Amniotic stem cell (primary cell): Measurements from ENCODE around the gene GALNT11.
A peak's percentile ranks its signal among the peaks of the same experiment; 100 is the strongest.
"Not testable (repeated sequence)": the region's sequence is repeated elsewhere in the genome, so short reads cannot be mapped to it uniquely, and the experiment has no call there.

Experiments used
- DNase-seq: peaks from one replicate; lab custom pipeline; 2025; lab: John Stamatoyannopoulos, UW

GALNT11 gene

GRCh38 chr7:152025077-152025936 lies at the start of gene GALNT11:
TSS of gene GALNT11 (plus strand) at chr7:152025674. CDS start at chr7:152094228, 68,554 bp downstream.
- peak; percentile 85 for DNase-seq

- no peak for DNase-seq
Observed at GRCh38 chr7:151978616-151979015, 46.9 kb upstream of the GALNT11 start.

GRCh38 chr7:151981223-151981622 lies 44.3 kb upstream of the GALNT11 start:
- DNase-seq, result no peak

GRCh38 chr7:151982806-151983205 lies 42.7 kb upstream of the GALNT11 start:
- no peak for DNase-seq

DNA sequence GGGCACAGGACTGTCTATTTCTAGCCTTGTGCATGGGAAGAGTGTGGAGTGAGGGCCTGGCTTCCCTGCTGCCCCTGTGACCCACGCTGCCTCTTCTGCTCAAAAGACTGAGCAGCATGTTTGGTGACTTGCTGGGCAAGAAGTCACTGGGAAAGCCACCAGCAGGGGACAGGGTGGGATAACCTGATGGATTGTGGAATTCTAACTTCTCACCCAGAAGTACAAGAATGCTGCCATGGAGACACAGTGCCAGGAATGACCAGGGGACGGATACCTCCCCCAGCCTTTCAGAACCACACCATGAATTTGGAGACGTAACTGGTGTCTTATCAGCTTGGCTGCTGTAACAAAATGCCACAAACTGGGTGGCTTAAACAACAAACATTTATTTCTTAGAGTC lies 40.9 kb upstream of the GALNT11 start:
- no peak for DNase-seq

- DNase-seq, result no peak
Observed at GRCh38 chr7:151987748-151988529, 37.5 kb upstream of the GALNT11 start.

DNA sequence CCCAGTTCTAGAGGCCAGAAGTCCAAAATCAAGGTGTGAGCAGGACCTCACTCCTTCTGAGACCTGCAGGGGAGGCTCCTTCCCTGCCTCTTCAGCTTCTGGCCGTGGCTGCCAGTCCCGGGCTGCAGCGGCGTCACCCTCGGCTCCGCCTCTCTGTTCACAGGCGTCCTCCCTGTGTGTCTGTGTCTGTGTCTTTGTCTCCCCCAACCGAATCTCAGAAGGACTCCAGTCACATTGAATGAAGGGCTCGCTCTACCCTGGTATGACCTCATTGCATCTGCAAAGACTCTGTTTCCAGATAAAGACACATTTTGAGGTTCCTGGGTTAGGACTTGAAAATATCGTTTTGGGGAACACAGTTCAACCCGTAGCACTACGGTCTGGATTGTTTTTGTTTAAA lies 33.1 kb upstream of the GALNT11 start:
- no peak for DNase-seq

DNA sequence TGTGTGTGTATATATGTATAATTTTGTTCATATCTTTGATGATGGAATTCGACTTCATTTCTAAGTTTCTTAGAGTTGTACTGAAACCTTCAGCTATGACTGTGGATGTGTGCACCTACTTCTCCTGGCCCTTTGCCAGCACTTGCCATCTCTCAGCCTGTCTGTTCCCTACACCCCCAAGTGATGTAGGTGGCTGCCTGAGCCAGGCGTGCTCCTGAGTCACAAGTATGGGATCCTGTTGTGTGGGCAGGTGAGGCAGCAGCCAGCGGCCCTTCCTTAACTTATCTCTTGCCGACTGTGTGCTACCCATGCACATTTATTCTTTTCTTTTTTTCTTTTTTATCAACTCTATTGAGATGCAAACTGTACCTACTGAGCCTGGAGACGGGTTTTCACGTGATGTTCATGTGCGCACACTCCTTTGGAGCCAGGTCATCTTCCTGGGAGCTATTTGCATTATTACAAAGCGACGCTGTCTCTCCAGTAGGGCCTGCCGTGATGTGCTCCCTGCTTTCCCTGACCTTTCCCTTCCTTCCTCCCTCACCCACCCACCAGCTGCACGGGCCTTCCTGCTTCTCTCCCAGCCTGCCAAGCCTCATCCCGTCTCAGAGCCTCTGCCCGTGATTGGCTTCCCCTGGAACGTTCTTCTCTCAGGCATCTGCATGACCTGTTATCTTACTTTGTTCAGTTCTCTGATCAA lies 31.3 kb upstream of the GALNT11 start:
- DNase-seq, result no peak

DNA sequence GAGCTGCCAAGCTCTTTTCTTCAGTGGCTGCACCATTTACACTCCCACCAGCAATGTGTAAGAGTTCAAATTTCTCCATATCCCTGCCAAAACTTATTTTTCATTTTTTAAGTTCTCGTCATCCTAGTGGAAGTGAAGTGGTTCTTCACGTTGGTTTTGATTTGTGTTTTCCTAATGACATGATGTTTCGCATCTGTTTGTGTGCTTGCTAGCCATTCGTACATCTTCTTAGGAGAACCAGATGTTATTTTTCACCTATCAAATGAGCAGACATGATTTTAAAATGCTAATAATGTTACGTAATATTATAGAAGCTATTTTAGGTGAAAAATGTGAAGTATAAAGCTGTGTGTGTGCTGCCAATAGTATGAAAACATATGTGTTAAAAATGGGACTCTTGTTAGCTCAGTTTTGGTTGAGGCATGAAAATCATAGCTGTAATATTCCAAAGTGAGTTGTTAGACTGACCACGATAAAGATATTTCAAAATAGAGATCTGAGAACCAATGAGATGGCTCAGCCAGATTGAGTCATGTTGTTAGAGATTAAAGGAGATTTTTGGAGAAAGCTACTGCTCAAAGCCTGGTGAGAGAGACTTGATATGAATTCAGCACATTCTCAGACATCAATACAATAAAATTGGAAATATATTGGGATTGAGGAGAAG lies 25.9 kb upstream of the GALNT11 start:
- no peak for DNase-seq

- DNase-seq, result no peak
Observed at GRCh38 chr7:152000191-152000590, 25.3 kb upstream of the GALNT11 start.

DNA sequence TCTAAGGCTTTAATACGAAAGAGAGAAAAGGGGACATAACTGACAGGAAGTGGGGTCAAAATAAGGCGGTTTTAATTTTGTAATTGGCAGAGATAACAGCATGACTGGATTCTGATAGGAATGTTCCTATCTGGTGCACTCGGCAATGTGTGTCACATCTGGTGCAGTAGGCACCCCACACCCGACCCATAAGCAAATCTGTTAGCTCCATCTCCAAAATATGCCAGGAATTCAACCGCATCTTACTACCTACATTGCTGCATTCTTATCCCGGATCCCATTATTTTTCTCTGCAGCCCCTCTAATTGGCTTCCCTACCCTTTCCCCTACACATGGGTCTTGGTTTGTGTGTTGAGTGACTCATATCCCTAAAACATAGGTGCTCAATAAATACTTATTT lies 19.1 kb upstream of the GALNT11 start:
- no peak for DNase-seq

DNA sequence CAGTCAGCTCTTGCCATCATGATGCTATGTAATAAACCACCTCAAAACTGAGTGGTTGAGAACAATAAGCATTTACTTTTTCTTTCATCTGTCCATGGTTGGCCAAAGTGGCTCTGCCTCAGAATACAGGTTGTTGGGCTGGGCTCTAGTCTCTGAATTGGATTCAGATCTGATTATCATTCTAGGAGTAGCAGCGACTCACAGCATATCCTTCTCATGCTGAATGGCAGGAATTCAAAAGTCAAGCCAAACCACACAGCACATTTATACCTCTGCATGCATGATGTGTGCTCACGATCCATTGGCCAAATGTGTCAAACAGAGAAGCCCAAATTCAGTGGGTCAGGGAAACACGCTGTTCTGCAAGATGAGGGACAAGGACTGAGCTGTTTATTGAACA lies 13.6 kb upstream of the GALNT11 start:
- DNase-seq, result no peak

DNA sequence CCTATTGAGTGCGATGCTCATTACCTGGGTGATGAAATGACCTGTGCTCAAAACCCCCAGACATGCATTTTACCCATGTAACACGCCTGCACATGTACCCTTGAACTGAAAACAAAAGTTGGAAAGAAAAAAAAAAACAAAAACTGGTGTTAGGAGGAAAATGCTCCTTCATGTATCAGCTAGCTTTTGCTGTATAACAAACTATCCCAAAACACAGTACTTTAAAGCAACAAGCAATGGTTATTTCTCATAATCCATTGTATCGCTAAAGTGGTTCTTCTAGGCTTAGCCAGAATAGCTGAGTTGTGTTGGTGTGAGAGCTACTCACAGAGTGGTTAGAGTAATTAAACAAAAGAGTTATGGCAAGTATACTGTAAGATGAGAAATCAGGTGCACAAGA lies 12.2 kb upstream of the GALNT11 start:
- no peak for DNase-seq

DNA sequence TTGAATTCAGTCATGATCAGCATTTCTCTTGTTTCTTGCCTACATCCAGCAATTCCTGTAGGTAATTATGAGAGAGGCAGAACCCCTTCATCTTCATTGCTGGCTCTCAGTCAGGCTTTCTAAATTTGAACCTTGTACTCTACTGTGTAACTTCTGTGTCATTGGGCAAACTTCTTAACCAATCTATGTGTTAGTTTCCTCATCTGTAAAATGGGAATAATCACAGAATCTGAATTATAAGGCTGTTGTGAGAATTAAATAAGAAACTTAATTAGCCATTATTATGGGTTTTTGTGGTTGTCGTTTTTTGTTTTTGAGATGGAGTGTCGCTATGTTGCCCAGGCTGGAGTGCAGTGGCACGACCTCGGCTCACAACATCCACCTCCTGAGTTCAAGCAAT lies 11.5 kb upstream of the GALNT11 start:
- no peak for DNase-seq

DNA sequence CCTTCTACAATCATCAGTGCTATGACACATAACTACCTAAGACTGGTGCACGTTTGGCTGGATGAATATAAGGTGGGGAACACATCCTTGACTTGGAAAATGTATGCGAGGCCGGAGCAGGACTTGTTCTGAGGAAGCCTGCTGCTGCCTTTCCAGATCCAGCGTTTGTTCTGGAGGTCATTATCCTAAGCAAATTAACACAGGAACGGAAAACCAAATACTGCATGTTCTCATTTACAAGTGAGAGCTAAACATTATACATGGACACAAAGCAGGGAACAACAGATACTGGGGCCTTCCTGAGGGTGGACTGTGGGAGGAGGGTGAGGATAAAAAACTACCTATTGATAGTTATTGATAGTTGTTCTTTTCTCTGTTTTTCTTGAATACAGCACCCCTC lies 10.8 kb upstream of the GALNT11 start:
- DNase-seq, result no peak

DNA sequence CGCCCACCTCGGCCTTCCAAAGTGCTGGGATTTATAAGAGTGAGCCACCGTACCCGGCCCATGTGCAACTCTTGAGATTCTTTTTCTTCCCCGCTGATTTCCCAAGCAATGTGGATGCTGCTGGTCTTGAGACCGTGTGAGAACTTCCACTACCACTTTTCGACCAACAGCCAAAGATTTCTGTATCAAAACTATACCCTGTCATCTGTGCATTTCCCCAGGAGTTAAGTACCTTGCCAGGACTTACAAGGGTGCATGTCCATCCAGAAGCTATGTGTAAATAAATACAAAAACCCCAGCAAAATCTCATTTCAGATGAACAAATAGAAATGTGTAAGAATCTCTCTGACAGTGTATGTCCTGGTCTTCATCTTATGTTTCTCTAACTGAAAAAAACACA lies 9.9 kb upstream of the GALNT11 start:
- DNase-seq, result no peak

DNA sequence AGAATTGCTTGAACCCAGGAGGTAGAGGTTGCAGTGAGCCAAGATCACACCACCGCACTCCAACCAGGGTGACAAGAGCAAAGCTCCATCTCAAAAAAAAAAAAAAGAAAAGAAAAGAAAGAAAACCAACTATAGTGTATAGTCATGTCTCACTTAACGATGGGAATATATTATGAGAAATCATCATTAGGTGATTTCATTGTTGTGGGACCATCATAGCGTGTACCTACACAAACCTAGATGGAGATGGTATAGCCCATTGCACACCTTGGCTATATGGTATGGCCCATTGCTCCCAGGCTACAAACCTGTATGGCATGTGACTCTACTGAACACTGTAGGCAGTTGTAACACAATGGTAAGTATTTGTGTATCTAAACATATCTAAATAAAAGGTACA lies 8.5 kb upstream of the GALNT11 start:
- DNase-seq, result no peak

- DNase-seq, result not testable (repeated sequence)
Observed at GRCh38 chr7:152017683-152018082, 7.8 kb upstream of the GALNT11 start.

DNA sequence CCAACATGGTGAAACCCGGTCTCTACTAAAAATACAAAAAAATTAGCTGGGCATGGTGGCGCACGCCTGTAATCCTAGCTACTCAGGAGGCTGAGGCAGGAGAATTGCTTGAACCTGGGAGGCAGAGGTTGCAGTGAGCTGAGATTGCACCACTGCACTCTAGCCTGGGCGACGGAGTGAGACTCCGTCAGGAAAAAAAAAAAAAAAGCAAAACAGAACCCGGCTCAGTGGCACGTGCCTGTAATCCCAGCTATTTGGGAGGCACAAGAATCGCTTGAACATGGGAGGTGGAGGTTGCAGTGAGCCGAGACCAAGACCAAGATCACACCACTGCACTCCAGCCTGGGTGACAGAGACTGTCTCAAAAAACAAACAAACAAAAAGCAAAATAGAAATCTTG lies 3.7 kb upstream of the GALNT11 start:
- DNase-seq, result not testable (repeated sequence)

- DNase-seq, result no peak
Observed at GRCh38 chr7:152025937-152026890, 740 bp downstream of the GALNT11 start.
